ENCODE data around the gene AMPD2.

The AMPD2 gene

DNA sequence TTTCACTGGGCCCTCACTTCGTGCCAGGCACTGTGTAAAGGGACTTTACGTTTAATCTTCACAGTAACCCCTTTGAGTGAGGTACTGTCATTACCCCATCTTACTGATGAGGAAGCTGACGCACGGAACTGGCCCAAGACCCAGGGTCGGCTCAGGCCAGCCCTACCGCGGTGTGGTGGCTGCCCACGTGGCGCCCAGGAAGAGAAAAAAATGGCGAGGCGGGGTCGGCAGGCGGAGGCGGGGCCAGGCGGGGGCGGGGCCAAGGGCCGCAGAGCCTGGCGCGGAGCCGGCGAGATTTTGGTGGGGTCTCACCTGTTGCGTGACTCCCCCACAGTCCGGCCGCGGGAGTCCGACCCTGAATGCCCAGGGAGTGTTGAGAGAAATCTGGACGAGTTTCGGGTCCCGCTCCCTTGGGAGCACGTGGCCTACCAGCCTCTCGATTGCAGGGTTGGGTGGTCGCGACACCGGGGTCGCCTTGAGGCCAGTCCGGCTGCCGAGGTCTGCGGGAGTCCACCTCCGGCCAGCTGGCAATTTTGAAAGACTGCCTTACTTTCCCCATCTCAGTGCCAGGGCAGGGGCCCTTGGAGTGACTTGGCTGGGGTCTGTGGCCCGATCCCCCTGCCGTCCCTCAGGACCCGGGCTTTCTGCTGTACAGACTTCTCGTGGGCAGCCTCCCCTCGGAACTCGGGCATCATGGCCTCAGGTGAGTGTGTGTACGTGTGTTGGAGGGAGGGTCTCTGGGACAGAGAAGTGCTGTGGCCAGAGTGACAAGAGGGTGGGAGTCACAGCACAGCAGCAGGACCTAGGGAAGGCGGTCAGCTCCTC is at the start of gene AMPD2, which contains the start of gene GNAT2:
Gene AMPD2 (plus strand): TSS at position 262 of the 825 bp plus-strand sequence. CDS start 1,339 bp downstream, outside the sequence.
Gene GNAT2 (minus strand): TSS at position 41 of the 825 bp plus-strand sequence. CDS start 6,746 bp downstream, outside the sequence.
- DNase-seq: peak; percentile 64

DNA sequence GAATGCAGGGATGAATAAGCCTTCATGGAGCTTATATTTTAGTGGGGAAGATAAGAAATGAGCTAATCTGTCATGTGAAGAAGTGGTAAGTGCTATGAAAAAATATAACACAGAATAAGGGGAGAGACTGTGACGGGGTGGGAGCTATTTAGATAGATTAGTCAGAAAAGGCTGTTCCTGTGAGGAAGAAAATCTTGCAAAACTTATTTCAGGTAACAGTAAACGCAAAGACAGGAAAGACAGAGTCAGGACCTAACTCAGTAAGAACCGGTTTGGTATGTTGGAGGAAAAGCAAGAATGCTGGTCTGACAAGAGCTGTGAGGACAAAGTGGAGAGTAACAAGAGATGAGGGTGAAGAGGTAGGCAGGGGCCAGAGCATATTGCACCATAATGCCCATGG is 49.2 kb upstream of the AMPD2 start:
- no peak for DNase-seq

DNA sequence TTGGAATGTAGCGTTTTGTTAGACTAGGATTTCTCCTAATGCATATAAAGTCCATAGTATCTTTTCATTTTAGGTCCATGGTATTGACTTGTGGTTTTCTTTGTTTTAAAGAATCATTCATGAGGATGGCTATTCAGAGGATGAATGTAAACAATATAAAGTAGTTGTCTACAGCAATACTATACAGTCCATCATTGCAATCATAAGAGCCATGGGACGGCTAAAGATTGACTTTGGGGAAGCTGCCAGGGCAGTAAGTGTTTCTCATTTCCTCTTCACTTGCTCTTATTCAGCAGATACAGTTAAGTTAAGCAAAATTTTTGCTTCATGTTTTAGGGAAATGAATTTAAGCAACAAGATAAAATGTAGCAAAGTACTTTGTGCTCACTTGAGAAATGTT is 45.9 kb upstream of the AMPD2 start:
- DNase-seq: no peak

DNA sequence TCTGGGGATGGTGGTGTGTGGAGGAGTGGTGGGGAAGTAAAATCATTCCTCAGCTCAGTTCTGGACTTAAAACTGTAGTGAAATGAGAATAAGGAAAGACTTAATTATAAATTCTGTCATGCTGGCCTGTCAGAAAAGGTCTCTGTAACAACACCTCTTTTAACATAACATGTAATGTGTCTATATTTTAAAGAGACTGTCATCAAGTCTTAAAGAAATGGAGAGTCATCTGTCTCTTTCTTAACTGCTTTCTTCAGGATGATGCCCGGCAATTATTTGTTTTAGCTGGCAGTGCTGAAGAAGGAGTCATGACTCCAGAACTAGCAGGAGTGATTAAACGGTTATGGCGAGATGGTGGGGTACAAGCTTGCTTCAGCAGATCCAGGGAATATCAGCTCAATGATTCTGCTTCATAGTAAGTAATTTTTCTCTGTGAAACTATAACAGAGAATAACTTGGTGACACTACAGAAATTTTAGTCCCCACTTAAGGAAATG is 40.6 kb upstream of the AMPD2 start:
- no peak for DNase-seq

DNA sequence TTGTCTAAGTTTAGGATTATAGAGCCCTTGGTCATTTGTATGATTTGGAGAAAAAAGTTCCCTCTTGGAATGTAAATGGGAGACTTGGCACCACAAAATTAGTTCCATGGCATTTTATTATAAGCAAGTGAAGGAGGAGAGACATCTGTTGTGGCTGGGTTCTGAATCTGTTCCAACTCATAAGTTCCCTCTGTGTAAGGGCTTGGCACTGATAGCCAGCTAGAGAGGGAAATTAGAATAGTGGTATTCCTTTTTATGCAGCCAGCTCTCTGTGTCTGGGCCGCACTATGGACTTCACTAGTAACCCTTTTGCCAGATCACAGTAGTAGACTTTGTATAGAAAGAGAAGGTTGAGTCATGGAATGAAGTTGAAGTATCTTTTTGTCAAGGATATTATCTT is 40.1 kb upstream of the AMPD2 start:
- no peak for DNase-seq

DNA sequence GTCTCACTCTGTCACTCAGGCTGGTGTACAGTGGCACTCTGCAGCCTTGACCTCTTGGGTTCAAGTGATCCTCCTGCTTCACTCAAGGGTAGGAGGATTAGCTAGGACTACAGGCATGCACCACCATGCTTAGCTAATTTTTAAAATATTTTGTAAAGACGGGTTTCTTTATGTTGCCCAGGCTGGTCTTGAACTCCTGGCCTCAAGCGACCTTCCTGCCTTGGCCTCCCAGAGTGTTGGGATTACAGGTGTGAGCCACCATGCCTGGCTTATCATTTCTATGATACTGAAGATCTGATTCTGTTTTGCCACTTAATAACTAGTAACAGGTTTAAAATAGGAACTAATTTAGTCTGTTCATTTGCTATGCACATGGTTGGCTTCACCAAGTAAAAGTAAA is 37.6 kb upstream of the AMPD2 start:
- no peak for DNase-seq

DNA sequence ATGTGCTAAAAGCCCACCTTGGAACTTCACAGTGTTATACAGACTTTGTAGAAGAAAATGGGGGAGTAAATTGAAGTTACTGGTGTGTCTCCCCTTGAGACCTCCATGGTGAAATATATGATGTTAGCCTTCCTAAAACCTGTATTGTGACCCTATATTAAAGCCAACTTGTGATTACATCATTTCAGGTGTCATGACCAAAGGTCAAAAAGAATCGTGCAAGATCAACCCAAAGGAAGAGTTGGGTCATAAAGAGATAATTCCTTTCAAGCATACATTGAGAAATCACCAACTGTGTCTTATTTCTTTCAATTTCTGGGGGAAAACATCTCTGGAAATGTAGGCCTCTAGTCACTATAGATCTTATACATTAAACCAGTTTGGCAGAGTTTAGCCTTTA is 34.9 kb upstream of the AMPD2 start:
- DNase-seq: no peak

DNA sequence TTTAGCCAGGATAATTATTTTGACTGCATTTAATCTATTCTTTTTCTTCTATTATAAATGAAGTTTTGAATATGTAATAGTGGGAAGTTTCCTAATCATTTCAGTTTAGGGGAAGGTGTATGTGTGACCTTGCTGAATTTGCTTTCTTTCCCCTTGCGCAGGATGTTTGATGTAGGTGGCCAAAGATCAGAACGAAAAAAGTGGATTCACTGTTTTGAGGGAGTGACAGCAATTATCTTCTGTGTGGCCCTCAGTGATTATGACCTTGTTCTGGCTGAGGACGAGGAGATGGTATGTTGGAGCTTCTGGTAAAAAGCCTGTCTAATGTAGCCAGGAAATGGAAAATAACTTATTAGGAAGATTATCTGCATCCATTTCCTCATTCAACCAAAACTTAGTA is 33.6 kb upstream of the AMPD2 start:
- no peak for DNase-seq

DNA sequence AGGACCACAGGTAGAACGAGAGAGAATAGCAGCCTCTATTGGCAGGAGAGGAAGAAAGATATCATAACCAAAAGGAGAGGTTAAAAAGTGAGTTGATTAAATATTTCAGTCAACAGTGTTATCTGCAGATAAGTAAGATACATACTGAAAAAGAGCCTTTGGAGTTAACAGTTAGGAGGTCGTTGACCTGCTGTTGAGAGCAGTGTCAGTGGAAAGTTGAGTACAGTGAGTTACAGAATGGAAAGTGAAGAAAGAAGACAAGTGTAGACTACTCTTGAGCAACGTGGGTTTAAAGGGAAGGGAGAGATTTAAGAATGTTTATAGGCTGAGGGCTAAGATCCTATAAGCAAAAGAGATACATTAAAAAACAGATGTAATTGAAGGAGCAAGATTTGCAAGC is 30.5 kb upstream of the AMPD2 start:
- no peak for DNase-seq

DNA sequence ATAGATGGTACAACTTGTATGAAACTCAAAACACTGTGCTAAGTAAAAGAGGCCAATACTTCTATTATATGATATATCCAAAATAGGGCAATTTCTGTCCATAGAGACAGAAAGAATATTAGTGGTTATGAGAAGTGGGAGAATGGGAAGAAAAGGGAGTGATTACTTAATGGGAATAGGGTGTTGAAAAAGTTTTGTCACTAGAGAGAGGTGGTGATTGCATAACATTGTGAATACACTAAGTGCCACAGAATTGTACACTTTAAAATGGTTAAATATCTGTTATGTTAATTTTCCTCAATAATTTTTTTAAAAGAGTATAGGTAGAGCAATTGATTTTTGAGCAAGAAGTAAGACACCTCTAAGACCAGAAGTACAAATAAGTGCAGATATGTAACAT is 30.0 kb upstream of the AMPD2 start:
- DNase-seq: no peak

DNA sequence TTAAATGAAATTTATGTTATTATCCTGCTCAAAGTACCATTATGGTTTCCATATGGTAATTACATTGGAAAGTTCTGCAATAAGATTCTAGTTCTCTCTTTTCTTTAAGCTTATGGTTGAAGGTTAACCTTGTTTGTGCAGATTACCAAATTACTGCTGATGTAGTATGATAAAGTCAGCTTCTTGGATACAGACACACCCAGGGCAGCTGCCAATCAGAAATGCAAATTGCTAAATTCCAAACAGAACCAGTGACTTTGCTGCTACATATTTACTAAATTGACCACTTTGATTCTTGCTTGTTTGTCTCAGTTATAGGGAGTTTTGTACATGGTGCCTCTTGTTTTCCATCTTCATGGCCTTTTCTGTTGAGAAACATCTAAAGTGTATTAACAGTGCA is 26.7 kb upstream of the AMPD2 start:
- no peak for DNase-seq

DNA sequence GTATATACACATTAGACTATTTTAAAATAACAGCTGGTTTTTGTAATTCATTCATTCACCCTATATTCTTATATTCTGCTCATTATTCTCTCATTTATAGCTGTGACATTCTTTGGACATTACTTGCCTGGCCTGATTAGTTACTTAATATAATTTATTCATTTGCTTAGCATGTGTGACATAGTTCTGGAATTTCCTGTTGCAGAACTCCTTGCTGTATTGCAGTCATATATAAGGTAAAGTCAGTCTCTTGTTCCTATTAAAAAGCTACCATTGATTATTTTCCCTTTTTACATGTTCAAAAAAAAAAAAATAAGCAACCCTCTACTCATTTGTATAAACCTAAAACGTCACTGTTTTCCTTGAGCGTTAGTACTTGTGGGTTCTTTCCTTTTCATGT is 24.1 kb upstream of the AMPD2 start:
- DNase-seq: no peak

DNA sequence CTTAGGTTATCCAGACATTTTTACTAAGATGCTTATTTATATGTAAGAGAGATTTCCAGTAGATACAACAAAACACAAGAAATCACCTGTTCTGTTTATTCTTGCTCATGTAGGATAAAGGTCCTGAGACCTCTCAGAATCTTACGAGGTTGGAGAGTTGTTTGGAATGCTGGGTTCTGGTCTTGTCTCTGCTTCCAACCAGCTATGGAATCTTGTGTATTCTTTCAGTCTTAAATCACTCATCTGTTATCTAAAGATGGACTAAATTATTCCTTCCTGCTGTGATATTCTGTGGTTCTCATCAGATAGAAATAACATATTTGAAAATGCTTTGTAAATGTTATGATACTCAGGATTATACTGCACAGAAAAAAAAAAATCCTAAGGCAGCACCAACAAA is 21.5 kb upstream of the AMPD2 start:
- no peak for DNase-seq

DNA sequence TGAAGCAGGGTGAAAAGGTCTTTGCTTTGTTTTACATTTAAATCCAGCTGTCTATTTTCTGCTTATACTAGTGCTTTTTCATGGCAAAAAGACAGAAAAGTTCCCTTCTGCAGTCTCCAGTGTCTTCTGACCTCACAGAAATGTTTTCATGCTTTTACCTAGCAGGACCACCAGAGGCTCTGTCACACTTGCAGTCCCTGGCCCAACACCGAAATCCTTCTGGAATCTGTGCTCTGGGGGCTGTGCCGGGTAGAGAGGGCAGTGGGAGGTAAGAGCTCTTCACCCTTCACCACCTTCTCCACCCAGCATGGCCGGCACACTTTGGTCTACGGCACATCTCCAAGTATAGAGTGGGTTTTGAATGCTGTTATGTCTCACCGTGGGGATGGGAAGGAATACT is 21.0 kb upstream of the AMPD2 start:
- no peak for DNase-seq

DNA sequence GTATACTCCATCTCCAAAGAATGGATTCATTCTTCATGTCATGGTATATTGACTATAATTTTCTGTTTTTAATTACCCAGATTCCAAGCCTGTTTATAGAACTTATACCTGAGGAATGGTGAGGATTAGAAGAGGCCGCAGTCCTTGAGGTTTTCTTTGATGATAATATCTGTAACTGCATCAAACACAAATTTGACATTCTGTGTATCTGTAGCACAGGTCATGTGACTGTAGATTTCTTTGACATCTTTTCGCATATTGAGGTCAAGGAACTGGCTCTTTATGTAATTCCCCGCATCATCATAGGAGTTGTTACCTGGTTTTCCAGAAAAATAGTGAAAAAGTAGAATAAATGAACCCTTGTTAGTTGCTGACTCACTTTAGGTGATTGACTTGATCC is 16.4 kb upstream of the AMPD2 start:
- no peak for DNase-seq

DNA sequence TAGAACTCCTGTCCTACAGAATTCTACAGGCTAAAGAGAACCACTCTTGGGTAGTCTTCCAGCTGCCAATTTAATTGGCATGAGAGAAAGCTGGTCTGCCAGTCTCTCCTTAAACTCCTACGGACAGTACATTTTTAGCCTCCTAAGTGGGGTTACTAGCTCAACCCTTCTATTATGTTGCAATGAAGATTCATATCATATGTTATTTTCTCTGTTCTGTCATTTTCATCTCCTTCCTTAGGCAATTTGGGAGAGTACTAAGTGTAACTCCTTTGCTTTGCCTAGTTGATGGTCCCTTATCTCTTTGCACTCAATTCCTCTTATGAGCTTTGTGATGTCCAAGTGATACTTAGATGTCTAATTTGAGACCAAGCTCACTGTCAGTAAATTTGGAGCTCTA is 14.3 kb upstream of the AMPD2 start:
- DNase-seq: no peak

DNA sequence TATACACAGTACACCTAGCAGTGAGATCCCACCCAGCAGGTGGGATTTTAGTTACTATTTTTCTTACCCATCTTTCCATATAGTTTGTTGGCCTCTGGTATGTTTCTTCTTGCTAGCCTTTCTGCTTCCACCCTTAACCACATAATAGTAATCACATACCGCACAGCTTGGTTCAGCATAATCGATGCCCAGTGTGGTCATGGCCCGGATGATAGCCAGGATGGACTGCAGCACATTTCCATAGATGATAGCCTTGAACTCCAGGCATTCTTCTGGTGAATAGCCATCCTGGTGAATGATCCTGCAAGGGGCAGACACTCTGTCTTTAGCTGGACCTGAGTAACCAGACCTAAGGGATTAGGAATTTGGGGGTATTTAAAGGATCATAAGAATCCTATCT is 9.8 kb upstream of the AMPD2 start:
- DNase-seq: no peak

DNA sequence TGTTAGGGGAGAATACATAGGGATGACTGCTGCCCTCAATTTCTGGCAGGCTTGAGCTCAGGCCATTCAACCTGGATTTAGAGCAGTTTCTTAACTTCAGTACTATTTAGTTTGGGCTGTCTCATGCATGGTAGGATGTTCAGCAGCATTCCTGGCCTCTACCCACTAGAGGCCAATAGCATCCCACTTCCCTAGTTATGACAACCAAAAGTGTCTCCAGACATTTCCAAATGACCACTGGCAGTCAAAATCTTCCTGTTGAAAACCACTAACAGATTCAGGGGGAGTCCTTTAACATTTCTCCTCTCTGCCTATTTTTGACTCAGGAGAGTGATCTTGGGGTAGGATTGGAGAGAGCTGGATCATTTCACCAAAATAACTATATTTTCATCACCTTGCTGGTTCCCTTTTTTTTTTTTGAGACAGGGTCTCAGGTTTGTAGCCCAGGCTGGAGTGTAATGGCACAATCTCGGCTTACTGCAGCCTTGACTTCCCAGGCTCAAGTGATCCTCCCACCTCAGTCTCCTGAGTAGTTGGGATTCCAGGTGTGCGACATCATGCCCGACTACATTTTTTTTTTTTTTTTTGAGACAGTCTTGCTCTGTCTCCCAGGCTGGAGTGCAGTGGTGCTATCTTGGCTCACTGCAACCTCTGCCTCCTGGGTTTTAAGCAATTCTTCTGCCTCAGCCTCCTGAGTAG is 8.9 kb upstream of the AMPD2 start:
- DNase-seq: no peak

DNA sequence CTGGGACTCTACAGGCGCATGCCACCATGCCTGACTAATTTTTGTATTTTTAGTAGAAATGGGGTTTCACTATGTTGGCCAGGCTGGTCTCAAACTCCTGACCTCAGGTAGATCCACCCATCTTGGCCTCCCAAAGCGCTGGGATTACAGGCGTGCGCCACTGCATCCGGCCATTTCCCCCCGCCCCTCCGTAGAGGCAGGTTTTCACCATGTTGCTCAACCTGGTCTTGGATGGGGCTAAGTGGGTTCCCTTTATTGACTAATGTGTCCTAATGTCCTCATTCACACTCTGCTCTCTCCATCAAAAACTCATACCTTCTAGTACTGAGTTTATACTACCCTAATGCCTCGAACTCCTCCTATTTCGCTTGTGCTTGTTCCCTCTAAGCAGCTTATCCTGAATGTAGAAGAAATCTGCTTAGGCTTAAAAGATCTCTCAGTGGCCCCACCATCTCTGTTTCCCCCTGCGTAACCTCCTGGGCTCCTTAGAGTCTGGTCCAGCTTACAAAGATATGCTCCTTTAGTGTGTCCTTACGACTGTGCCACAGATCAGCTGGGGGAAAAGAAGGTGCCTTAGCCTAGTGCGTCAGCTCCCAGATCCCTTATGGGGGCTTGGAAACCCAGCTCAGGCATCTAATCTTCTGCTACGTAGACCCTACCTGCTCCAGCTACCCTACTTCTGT is 8.2 kb upstream of the AMPD2 start:
- DNase-seq: no peak

DNA sequence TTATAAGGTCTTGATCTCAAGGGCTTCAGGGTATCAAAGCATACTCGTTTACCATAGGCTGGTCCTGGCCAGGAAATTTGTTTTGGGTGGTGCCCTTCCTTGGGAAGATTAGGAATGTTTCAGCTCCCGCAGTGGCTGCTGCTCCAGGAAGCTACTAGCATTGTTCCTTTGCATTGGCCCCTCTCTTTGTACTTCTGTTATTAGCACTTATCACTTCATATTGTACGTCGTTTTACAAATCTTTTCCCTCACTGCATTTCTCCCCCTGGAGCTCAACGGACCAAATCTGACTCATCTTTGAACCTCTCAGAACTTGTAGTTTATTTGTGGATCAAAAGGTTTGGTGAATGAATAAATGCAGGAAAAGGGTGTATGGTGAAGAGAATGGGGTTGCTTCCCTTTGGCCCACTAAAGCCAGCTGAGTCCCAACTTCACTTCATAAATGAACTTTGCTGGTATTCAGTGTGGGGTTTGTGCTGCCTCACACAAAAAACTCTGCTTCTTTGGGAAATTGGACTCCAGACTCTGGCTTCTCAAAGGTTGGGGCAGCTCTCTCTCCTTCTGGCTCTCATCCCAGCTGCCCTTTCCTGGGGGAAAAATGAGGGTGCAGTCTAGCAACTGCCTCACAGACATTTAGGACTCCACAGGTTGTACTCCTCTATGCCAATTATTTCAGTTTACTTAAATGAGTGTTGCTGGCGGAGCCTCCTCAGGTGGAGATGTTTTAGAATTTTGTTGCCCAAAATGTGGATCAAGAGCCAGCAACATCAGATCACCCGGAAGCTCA is 6.1 kb upstream of the AMPD2 start:
- DNase-seq: no peak

DNA sequence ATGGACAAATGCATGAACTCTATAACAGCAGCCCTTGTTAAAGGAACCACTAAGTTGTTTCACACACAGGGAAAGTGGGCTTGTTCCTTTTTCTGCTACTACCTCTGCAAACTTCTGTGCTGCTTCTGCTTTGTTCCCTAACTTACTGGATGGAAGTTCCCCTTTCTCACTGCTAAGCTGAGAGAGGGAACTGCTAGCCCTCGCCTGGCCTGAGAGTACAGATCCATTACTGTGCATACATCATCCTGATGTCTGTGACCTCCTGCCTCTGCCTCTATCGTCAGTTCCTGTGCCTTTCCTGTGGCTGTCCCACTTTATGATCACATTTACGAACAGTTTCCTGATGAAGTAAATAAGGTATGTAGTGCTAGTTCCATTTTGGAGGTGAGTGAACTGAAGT is 3.8 kb upstream of the AMPD2 start:
- no peak for DNase-seq

DNA sequence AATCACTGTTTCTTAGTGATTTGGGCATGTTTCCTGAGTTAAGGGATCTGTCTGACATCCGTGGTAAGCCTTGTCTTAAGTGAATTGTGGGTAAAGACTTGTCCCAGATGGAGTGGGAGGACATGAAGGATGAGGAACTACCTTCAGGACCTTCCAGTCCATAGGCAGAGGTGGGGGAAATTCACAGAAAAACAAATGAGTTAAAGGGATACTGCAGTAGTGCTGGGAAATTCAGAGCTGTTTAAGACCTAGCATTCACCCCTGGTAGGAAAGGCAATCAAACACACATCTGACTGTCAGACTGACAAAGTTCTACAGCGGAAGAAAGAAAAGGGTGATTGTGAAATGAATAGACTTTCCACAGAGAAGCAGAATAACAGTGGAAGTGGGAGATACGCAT is 3.2 kb upstream of the AMPD2 start:
- no peak for DNase-seq

DNA sequence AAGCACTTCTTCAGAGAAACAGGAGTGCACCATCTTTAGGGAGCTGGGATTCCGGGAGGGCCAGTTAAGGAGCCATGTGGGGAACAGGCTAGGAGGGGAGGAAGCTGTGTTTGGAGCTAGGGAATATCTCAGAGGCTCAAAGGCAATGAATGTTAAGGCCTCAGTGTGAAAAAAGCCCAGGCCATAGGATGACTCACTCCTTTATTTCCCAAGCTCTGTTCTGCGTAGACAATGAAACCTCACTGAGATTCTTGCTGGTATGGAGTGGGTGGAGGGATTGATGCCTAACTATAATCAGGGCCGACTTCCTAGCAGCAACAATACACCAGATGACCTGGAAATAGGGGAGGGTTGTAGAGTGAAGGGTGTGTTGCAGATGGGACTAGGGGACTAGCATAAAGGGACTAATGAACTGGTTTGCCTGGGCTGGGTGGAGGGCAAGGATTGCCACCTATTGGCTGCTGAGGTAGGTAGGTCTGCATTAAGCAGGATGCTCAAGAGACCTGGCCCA is 2.3 kb upstream of the AMPD2 start:
- peak; percentile 54 for DNase-seq

Data from amniotic stem cell (primary cell).